ENCODE results near the gene RPS6KA2.
"Not testable (repeated sequence)": the region's sequence is repeated elsewhere in the genome, so short reads cannot be mapped to it uniquely, and the experiment has no call there.

Gene RPS6KA2

DNA sequence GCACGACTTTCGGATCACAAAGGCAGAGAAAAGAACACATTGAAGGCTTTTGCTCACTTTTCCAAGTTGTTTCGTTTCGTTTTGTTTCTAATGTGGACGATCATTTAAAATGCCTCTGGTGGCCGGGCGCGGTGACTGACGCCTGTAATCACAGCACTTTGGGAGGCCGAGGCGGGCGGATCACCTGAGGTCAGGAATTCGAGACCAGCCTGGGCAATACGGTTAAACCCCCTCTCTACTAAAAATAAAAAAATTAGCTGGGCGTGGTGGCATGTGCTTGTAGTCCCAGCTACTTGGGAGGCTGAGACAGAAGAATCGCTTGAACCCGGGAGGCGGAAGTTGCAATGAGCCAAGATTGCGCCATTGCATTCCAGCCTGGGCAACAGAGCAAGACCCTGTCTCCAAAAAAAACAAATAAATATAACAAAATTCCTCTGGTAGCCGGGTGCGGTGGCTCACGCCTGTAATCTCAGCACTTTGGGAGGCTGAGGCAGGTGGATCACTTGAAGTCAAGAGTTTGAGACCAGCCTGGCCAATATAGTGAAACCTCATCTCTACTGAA lies 243.2 kb downstream of the RPS6KA2 start:
- DNase-seq = not testable (repeated sequence)

- peak; percentile 78 for DNase-seq
Observed at GRCh38 chr6:166382933-166383801, 243.9 kb downstream of the RPS6KA2 start, which contains the start of gene MPC1. TSS of gene MPC1 (minus strand) at chr6:166382940. CDS start at chr6:166382876, 64 bp downstream.

DNA sequence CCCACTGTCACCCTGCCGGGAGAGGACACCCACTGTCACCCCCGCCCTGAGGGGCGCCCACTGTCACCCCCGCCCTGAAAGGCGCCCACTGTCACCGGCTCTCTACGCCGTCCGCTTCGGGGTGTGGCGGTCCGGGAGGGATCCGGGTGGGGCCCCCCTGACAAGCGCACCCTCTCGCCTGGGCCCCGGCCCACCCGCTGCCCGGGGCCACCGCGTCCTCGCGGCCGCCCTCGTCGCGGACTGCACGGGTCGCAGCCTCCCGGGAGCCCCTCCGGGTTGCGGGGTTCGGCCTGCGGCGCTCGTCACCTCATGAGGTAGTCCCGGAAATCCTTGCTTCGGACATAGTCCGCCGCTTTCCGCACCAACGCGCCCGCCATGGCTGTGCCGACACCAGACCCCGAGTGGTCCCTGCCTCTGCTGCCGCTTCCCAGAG lies 244.5 kb downstream of the RPS6KA2 start:
- no peak for DNase-seq

GRCh38 chr6:166381733-166382499 lies 245.1 kb downstream of the RPS6KA2 start:
- peak; percentile 22 for DNase-seq

DNA sequence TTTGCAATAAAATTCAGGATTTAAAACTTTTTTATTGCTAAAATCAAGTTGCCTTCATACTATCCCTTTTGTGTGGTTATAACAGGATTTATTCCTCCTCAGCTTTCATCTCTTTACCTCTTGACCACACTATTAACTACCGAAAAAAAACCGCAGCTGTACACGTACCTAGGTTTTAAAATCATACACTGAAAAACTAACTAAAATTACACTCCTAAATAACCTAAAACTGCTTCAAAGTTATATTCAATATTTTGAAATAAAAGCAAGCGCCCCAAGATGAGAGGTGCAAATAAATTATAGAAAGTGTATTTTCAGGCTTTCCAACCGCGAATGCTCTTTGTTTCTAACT lies 245.7 kb downstream of the RPS6KA2 start:
- DNase-seq = no peak

DNA sequence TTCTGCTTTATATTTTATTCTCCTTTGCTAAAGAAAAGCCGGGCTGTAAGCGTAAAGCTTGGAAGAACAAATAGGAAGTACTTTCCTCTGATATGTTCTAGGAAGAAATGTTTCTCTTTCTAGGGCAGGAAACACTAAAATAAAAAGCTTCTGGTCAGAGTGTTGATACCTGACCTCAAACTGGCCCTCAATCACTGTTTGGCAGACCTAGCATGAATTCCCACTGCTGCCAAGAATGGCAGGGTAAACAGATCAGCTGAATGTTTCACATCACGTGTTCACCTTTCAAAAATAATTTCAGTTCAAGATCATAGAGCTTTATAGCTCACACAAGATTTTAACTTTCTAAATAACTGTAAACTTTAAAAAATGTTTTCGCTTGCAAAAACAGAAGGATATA lies 247.3 kb downstream of the RPS6KA2 start:
- no peak for DNase-seq

- DNase-seq = no peak
Observed at GRCh38 chr6:166379103-166379586, 247.9 kb downstream of the RPS6KA2 start.

- DNase-seq = no peak
Observed at GRCh38 chr6:166377721-166378120, 249.3 kb downstream of the RPS6KA2 start.

DNA sequence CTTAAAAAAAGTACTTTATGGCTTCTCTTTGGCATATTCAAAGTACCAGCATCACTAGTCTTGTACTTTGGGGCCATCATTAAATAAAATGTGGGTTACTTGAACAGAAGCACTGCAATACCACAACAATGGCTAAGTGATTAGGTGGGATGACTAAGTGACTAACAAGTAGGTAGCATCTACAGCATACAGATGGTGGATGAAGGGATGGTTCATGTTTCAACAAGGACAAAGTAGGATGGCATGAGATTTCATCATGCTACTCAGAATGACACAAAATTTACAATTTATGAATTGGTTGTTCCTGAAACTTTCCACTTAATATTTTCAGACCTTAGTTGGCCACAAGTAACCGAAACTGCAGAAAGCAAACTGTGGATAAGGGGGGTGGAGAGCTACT lies 252.0 kb downstream of the RPS6KA2 start:
- no peak for DNase-seq

DNA sequence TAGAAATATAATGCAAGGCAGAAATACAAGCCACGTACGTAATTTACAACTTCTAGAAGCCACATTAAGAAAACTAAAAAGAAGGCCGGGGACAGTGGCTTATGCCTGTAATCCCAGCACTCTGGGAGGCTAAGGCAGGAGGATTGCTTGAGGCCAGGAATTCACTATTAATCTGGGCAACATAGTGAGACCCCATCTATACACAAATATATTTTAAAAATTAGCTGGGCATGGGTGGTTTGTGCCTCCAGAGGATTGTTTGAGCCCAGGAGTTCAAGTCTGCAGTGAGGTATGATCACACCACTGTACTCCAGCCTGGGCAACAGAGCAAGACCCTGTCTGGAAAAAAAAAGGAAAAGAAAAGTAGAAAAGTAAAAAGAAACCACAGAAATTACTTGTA lies 256.6 kb downstream of the RPS6KA2 start:
- DNase-seq = no peak

DNA sequence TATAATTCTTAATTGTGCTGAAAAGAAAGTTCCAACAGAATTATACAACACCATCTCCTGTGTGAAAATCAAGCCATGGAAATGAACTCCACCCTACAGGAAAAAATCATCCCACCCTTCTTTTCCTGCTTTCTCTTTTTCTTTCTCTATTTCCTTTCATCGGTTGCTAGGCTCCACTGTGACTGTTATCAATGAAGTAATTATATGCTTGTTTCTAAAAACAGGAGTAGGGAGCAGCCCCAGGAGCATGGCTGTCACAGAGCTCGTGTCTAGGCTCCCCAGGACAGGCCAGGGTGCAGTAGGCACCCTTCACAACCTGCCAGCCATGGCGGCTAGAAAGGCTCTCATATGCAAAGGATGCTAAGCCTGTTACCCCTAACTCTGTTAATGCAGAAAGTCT lies 257.3 kb downstream of the RPS6KA2 start:
- no peak for DNase-seq

- no peak for DNase-seq
Observed at GRCh38 chr6:166366921-166367320, 260.1 kb downstream of the RPS6KA2 start.

GRCh38 chr6:166365806-166366205 lies 261.2 kb downstream of the RPS6KA2 start:
- no peak for DNase-seq

GRCh38 chr6:166365221-166365620 lies 261.8 kb downstream of the RPS6KA2 start:
- no peak for DNase-seq

DNA sequence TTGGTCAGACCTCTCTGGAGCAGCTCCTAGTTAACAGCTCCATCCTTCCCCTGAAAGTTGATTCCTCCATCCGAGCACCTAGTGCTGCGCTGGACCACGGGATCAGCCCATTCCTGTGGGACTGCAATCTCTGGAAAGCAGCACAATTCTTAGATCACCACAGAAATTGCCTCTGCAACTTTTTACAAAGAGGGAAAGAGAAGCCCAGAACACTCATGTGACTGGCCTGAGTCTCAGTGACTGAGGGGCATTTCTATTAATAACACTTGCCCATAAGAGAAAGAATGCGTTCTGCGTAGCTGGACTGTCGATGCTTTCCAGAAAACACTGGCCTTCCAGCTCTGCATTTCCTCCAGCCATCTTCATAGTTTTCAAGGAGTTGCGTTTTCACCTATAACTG lies 262.6 kb downstream of the RPS6KA2 start:
- DNase-seq = no peak

GRCh38 chr6:166362427-166362826 lies 264.6 kb downstream of the RPS6KA2 start:
- not testable (repeated sequence) for DNase-seq

DNA sequence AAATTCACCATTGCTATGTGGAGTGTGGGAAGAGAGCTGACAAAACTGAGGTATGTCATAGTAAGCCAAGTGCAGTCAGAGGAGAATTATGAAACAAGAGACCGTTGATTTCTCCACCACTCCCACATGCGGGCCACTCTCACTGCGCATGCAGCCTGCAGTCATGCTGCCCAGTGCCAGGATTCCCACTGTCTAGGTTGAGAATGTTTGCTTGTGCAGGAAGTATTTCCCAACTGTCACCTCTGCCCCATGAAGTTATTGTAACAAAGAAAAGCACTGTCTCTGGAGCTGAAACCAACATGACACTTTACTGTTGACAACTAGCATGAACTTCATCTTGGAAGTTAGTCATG lies 266.0 kb downstream of the RPS6KA2 start:
- DNase-seq = no peak

DNA sequence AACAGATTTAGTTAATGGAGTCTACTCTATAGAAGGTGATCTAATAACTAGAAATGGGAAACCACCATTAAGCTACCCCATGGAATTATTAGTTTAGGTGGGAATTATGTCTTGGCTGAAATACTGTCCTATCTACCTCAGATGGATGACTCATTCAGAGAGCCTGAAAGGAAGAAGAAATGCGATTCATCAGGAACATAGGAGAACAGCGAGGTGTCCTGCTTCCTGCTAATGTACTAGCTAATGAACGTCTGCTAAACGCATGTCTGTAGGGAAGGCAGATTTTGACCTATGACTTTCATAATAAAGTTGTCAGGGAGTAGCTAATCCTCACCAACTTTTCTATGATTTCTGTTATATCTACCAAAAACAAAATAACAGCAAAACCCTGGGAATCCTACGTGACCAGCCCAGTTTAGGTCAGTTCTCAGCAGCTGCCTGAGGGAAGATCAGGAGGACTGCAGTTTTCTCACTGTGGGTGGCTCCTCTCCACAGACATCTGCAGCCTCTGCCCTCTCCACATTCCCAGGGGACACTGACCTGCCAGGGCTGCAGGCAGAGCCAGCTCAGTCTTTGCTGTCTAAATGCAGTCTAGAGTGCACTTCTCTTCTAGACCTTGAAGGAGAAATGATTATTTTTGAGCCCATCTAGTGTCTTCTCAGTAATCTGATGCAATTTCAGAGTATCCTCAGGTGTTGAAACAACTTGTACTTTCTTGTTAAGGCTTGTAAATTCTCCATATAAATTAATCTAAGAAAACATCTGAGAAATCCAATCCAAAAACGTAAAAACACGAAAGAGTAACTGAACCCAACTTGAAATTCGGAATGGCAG lies 266.6 kb downstream of the RPS6KA2 start:
- DNase-seq = no peak
